Stimulated activated CD4-positive, alpha-beta T cell treated with anti-CD3 and anti-CD28 coated beads, Interleukin-2, amount 100 ng/mL, for 4 hours (primary cell): ENCODE data around the gene VAV3.
"Not testable (repeated sequence)": the region's sequence is repeated elsewhere in the genome, so short reads cannot be mapped to it uniquely, and the experiment has no call there.

Experiments used
- DNase-seq: peaks from one replicate; pipeline ENCODE4 v3.0.0-alpha.2; 2020; ENCODE audit warnings: low read depth

The VAV3 gene

DNA sequence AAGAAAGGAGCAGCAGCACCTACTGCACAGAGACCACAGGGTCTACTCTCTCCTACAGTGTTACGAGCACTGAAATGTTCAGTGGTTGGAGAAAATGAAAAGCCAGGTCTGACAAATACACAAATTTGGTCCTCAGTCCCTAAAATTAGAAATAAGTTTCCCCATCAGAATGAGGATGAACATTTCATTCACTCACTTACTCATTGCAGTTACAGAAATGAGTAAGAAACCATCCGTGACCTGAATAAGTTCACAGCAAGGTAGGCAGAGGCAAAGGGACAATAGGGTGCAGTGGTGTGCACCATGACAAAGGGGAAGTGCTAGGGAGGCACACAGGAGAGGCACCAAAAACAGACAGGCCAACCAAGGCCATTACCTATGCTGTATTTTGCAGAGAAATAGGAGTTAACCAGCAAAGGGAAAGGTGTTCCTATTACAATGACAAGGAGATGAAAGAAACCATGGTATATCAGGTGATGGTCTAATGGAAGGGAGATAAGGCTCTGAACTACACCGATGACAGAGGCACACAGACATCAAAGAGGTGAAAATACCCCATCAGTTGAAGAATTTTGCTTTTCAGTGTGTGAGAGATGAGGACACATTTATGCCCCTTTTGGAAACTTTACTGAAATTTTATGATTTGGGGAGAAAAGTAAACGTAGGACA lies 29.4 kb downstream of the VAV3 start:
- no peak for DNase-seq

- no peak for DNase-seq
These were observed 30.4 kb downstream of the VAV3 start for GRCh38 chr1:107934578-107934977.

GRCh38 chr1:107933736-107934135 lies 31.2 kb downstream of the VAV3 start:
- DNase-seq: no peak

DNA sequence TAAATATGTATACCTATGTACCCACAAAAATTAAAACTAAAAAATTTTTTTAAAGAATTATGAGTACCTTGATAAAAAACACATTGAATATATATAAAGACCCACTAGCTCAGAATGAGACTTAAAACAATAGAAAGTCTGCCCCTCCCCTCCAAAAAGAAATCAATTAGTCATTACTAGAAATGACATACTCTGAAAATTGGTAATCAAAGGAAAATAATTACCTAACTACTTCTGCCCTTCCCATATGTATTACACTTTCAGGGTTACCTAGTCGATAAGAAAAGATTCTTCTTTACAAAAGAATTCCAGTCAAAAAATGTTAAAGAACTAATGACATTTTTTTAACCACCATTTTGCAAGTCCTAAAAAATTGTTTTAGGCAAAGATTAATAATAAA lies 34.7 kb downstream of the VAV3 start:
- no peak for DNase-seq

DNA sequence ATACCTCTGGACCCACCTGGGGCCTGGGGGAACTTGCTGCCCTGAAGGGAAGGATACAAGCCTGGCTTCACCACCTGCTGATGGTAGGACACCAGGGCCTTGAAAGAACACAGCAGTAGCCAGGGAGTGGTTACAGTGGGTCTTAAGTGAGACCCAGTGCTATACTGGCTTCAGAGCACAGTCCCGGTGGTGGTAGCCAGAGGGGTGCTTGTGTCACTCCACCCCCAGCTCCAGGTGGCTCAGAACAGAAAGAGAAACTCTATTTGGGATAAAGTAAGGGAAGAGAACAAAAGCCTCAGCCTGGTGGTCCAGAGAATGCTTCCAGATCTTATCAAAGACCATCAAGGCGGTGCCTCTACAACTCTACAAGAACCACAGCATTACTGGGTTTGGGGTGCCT lies 37.2 kb downstream of the VAV3 start:
- no peak for DNase-seq

DNA sequence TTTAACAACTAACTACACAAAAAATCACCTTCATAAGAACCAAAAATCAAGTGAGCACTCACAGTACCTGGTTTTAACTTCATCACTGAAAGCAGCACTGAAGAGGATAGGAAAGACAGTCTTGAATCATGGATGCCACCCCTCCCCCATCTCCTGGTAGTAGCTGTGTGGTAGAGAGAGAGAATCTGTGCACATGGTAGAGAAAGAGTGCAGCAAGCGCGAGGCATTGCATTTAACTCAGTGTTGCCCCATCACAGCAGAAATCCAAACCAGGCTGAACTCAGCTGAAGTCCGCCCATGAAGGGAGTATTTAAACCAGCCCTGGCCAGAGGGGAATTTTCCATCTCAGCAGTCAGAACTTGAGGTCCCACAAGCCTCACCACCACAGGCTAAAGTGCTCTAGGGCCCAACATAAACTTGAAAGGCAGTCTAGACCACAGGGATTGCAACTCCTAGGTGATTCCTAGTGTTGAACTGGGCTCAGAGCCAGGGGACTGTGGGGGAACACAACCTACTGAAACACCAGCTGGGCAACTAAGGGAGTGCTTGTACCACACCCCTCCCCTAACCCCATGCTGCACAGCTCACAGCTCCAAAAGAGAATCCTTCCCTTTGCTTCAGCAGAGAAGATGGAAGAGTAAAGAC lies 38.4 kb downstream of the VAV3 start:
- DNase-seq: no peak

DNA sequence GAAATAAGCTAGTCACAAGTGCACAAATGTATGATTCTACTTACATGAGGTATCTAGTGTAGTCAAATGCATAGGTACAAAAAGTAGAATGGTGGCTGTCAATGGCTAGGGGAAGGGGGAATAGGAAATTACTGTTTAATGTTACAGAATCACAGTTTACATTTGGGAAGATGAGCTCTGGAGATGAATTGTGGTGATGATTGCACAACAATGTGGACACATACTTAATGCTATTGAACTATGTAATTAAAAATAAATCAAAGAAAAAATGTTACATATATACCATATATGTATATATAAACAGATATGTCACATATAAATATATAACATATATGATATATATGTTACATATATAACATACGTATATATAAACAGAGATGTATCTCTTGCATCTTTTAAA lies 39.4 kb downstream of the VAV3 start:
- no peak for DNase-seq

- no peak for DNase-seq
These were observed 44.0 kb downstream of the VAV3 start for GRCh38 chr1:107920999-107921398.

DNA sequence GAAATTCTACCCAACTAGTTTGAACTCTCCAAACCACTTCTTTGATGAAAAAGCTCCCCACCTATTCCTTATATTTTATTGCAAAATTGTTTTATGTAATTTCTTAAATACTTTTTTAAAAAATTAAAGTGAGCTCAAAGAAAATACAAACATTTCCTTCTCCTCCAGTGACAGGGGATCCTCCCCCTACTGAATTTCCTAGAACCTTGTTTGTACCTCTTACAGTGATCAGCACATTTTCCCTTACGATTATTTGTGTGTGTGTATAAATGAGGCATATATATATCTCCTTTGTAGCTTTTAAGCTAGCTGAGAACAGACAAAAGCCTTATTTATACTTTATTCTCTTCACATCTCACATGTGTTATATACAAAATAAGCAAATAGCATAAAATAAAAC lies 44.4 kb downstream of the VAV3 start:
- no peak for DNase-seq

DNA sequence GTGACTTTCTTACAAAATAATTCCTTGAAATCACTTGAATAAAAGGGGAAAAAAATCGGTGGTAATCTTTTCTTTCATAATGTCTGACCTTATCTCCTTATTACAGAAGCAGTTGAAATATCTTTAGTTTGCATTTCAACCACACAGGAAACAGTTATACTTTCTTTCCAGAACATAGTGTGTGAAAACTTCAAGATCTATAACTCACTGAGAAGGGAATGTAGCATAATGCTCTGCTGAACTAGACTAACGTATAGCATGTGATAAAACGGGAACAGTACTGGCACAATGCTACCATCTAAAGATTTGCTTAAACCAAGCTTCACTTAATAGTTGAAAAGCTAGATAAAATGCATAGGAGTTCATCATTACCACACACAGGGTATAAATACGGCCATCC lies 45.0 kb downstream of the VAV3 start:
- no peak for DNase-seq

- DNase-seq: no peak
These were observed 50.7 kb downstream of the VAV3 start for GRCh38 chr1:107914119-107914765.

GRCh38 chr1:107912656-107913055 lies 52.3 kb downstream of the VAV3 start:
- no peak for DNase-seq

DNA sequence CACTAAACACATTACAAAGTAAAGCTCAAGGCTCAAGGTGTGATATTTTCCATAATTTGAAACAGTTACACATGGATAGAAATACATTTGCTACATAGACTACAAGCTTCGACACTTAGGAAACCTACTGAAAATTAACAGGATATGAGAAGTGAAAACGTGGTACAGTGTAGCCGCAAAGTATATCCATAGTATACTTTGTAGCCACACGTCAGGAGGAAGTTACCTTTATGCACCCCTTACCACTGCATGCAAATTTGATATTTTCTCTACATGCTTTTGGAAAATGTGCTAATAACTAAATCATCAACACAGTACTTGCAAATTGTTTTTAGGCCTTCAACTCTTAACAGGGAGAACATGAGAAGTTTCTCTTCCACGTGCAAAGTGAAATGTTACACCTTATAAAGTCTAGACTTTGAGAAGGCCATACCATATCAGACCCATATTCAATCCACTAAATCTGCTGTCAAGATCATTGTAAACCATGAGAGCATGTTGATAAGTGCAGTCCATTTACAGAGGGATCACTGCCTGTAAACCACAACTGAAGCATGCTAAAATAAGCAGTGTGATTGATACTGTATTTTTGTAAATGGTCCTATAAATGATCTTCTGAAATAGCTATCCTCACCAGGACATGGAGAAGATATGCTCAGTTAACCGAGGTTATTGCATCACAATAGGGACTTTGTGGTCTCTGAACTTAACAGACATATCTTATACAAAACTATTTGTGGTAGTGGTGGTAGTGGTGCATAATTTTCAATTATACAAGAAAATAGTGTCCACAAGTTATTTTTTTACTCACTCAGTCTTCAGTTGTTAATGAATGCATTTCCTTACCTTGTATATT lies 64.7 kb downstream of the VAV3 start:
- no peak for DNase-seq

- DNase-seq: no peak
These were observed 65.3 kb downstream of the VAV3 start for GRCh38 chr1:107899655-107900054.

DNA sequence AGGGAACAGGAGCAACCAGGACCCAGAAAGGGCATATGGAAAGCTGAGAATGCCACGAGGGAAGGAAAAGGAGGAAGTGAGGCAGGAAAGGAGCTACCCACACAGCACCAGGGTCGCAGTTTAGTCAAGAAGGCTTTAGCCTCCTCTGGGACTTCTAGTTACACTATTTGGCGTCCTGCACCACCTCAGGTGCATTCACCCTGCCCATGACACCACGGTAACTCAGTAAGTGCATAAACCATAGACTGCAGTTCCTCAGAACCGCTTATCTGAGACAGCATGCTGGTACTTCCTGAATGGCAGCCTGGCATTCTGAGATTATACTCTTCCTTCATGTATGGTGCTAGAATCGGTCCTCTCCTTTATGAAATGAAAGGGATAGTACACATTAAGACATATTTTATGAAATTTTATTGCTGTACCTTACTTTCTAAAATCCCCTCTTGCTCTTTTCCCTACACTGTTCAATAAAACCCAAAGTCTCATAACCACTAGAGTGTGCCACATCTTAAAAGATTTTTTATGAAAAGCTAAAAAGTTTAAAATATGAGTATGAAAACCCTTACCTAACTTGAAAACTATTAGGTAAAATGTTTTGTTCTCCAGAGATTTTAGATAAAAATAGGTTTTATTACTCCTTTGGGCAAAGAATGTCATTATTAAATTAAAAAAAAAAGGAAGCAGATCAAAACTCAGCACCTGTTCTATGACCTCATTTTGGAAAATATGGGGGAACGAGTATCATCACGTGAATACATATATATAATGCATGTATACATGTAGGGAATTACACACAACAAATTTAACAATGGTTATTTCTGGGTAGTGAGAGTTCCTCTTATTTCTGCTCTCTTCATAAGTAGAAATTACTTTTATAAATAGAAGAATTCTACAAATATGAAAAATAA lies 67.3 kb downstream of the VAV3 start:
- DNase-seq: peak; percentile 3

DNA sequence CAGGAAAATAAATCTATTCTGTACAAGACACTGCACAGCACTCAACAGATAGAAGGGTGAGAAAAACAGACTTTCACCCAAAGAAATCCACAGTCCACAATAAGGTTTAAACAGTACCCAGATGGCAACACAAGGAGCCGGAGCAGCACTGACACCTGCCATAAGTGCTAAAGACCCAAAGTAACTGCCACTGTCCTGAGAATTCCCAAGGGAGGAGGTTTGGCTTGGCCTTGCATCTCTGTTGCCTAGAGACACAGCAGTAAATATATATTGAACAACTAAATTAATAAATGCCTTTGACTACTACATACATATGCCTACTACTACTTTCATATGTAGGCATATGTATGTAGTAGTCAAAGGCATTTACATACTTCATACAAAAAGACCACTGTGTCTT lies 68.0 kb downstream of the VAV3 start:
- no peak for DNase-seq

DNA sequence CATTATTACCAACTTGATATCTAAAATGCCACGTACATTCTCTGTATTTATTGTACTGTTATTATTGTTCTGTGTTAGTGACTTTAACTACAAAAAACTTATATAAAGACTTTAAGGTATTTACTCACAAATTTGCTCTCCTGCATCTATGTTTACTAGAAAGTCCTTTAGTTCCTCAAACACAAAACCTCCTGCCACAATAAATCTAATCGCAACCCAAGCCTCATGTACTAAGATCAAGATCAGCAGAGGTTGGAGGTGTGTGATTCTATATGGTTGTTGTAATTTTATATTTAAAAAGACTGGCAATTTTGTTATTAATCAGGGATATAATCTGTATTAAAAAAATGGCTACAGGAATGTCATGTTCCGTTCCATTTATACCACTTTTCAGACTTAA lies 68.6 kb downstream of the VAV3 start:
- DNase-seq: no peak

DNA sequence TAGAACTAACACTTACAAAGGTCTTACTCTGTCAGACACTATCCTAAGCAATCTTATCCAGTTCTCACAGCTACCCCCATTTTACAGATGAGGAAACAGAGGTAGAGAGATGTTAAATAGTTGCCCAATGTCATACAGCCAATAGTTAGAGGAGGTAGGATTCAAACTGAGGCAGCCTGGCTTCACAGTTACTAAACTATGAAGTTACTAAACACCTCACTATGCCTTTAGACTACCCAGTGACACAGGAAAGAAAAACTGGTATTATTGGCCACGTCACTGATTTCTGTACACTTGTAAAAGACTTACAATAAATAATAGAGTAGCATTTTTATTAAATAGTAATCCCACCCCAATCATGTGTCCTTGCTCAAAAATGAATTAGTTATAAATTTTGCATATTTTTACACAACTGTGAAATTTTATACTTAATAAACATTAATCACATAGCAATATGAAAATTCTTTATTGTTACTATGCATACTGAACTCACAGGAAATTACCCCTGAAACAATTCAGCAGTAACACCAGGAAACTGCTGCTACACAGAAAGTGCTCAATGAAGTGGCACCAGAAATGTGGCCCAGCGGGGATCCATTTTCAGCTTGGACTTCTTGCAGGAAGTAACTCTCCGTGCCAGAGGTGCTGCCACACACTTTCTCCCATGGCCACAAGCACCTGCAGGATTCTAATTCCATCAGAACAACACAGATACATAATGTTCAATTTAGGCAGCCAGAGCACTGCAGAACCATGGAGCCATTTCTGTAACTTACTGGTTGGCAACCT lies 69.4 kb downstream of the VAV3 start:
- DNase-seq: no peak

- no peak for DNase-seq
These were observed 70.4 kb downstream of the VAV3 start for GRCh38 chr1:107894605-107895004.

- DNase-seq: not testable (repeated sequence)
These were observed 71.6 kb downstream of the VAV3 start for GRCh38 chr1:107893350-107893749.

DNA sequence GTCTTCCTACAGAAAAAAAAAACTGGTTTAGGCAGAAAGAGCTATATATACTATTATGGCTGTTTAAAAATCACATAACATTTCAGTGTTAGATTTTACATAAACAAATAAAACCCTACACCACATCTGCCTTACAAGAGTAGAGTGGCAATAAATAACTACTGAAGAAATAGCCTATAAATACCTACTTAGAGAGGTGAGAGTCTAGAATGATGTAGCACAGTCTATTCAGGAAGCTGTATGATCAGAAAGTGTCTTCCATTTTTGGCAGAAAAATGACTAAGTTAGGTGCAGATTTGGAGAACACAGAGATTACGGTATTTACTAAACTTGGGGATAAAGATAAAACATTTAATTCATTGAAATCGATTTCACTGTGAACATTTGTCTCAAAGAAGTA lies 75.5 kb downstream of the VAV3 start:
- DNase-seq: no peak
